HG03354 (cell line): ENCODE measurements around the gene ERCC4.
"Not testable (repeated sequence)": the region's sequence is repeated elsewhere in the genome, so short reads cannot be mapped to it uniquely, and the experiment has no call there.

Source experiments
- ATAC-seq: cut with Tn5 transposase; IDR thresholded peaks from one replicate; pipeline ENCODE4 v1.9.1; 2021; ENCODE audit warnings: mild to moderate bottlenecking; ENCODE audit not compliant: unreplicated experiment, poor library complexity, severe bottlenecking

The ERCC4 gene

GRCh38 chr16:13919683-13920509, at the start of gene ERCC4:
TSS of gene ERCC4 (plus strand) at chr16:13920154. CDS start at chr16:13920166, 12 bp downstream.
- ATAC-seq, result peak; percentile 98

- ATAC-seq, result no peak
Measured at GRCh38 chr16:13873835-13874438, 46.0 kb upstream of the ERCC4 start.

- no peak for ATAC-seq
Measured at GRCh38 chr16:13875614-13876284, 44.2 kb upstream of the ERCC4 start.

- no peak for ATAC-seq
Measured at GRCh38 chr16:13883276-13883675, 36.7 kb upstream of the ERCC4 start.

- ATAC-seq, result no peak
Measured at GRCh38 chr16:13883881-13884280, 36.1 kb upstream of the ERCC4 start.

- ATAC-seq, result no peak
Measured at GRCh38 chr16:13885700-13886099, 34.3 kb upstream of the ERCC4 start.

- no peak for ATAC-seq
Measured at GRCh38 chr16:13886608-13887007, 33.3 kb upstream of the ERCC4 start.

- ATAC-seq, result not testable (repeated sequence)
Measured at GRCh38 chr16:13889323-13889722, 30.6 kb upstream of the ERCC4 start.

GRCh38 chr16:13892301-13892700, 27.7 kb upstream of the ERCC4 start:
- no peak for ATAC-seq

- ATAC-seq, result no peak
Measured at GRCh38 chr16:13895516-13895915, 24.4 kb upstream of the ERCC4 start.

GRCh38 chr16:13896543-13897182, 23.3 kb upstream of the ERCC4 start:
- ATAC-seq, result no peak

GRCh38 chr16:13897806-13898205, 22.1 kb upstream of the ERCC4 start:
- no peak for ATAC-seq

- no peak for ATAC-seq
Measured at GRCh38 chr16:13898233-13898632, 21.7 kb upstream of the ERCC4 start.

GRCh38 chr16:13902052-13902451, 17.9 kb upstream of the ERCC4 start:
- ATAC-seq, result no peak

- no peak for ATAC-seq
Measured at GRCh38 chr16:13902677-13903076, 17.3 kb upstream of the ERCC4 start.

- no peak for ATAC-seq
Measured at GRCh38 chr16:13904179-13904691, 15.7 kb upstream of the ERCC4 start.

- ATAC-seq, result not testable (repeated sequence)
Measured at GRCh38 chr16:13904822-13905221, 15.1 kb upstream of the ERCC4 start.

- no peak for ATAC-seq
Measured at GRCh38 chr16:13906168-13907089, 13.5 kb upstream of the ERCC4 start.

- no peak for ATAC-seq
Measured at GRCh38 chr16:13907431-13907830, 12.5 kb upstream of the ERCC4 start.
